GM21390 (cell line): ENCODE results near the gene HBE1.

Experiments used
- ATAC-seq: cut with Tn5 transposase; IDR thresholded peaks from one replicate; pipeline ENCODE4 v1.9.1; 2021; ENCODE audit not compliant: unreplicated experiment

Gene HBE1

DNA sequence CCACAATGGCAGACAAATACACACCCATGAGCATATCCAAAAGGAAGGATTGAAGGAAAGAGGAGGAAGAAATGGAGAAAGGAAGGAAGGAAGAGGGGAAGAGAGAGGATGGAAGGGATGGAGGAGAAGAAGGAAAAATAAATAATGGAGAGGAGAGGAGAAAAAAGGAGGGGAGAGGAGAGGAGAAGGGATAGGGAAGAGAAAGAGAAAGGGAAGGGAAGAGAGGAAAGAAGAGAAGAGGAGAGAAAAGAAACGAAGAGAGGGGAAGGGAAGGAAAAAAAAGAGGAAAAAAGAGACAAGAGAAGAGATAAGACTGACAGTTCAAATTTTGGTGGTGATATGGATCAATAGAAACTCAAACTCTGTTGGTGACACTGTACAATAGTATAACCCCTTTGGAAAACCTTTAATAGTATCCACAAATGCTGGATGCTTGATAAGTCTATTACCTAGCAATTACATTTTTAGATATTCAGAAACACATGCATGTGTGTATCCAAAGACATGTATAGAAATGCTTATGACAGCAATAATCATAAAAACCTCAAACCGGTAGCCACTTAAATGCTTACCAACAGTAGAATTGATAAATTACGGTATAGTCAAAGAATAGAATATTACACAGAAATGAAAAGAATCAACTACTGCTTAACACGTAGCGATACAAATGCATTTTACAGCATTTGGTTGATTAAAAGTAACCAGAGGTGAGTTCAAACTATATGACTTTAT is 34.2 kb downstream of the HBE1 start:
- ATAC-seq = no peak

DNA sequence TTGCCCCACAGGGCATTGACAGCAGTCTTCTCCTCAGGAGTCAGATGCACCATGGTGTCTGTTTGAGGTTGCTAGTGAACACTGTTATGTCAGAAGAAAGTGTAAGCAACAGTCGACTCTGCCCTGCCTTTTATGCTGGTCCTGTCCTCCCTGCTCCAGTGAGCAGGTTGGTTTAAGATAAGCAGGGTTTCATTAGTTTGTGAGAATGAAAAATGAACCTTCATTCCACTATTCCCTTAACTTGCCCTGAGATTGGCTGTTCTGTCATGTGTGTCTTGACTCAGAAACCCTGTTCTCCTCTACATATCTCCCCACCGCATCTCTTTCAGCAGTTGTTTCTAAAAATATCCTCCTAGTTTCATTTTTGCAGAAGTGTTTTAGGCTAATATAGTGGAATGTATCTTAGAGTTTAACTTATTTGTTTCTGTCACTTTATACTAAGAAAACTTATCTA is 35.3 kb downstream of the HBE1 start, which contains the start of gene HBD:
Gene HBD, minus strand, starts transcription at position 103 of the 454 bp plus-strand sequence. Its CDS starts 50 bp downstream, at position 53.
- ATAC-seq = peak; percentile 91

DNA sequence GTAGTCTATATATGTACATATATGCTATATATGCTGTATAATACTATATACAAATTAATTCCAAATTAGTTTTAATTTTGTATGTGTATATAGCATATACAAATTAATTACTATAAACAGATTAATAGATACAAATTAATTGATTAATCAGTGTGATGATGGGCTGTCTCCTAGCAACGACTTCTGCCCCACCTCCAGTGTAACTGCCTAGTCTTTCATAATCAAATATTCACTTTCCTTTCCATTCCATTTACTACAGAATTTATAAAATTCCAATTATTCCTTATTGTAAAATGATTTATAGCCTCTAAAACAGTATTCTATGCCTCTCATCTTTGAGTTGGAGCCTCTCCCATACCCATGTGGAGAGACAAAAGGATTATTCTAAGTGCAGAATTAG is 36.4 kb downstream of the HBE1 start:
- ATAC-seq = no peak

GRCh38 chr11:5232821-5233220 is 36.9 kb downstream of the HBE1 start:
- no peak for ATAC-seq

DNA sequence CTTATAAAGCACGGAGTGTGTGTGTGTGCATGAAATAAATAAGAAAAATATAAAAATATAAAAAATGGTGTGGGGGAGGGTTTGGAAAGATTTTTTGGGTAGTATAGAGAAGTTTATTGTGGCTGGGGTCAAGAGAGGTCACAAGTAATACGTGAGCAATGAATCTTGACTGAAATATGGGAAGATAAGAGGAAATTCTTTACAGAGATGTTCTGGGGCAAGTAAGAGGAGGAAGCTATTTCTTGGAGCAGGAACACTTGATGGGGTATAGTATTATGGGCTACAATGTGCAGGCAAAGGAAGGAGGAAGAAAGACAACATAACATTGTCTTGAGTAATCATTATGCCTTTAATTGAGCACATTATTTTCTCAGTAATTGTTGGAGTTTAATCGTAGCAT is 37.6 kb downstream of the HBE1 start:
- no peak for ATAC-seq

GRCh38 chr11:5231111-5231510 is 38.6 kb downstream of the HBE1 start:
- no peak for ATAC-seq

DNA sequence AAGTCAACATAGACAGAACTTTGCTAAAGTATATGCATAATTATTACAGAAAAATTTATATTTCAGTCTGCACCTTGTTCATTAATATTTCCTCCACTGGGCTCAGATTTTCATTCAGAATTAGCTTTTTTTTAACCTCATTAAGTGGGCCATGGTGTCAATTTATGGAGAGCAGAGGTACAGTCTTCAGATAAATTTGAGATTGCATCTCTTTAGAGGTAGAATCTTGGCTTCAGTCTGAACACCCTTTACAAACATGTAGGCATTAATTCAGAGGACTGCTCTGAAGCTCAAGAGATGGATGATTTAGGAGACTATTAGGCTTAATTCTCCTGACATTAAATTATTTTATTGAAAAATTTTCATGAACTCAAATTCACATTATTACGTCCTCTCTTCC is 39.5 kb downstream of the HBE1 start:
- no peak for ATAC-seq

GRCh38 chr11:5229796-5230195 is 39.9 kb downstream of the HBE1 start:
- no peak for ATAC-seq

GRCh38 chr11:5229356-5229755 is 40.4 kb downstream of the HBE1 start:
- ATAC-seq = peak; percentile 38

GRCh38 chr11:5228124-5228523 is 41.6 kb downstream of the HBE1 start:
- ATAC-seq = no peak

DNA sequence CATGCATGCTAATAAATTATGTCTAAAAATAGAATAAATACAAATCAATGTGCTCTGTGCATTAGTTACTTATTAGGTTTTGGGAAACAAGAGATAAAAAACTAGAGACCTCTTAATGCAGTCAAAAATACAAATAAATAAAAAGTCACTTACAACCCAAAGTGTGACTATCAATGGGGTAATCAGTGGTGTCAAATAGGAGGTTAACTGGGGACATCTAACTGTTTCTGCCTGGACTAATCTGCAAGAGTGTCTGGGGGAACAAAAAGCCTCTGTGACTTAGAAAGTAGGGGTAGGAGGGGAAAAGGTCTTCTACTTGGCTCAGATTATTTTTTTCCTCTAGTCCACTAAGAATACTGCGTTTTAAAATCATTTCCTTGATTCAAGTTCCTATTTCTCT is 42.1 kb downstream of the HBE1 start:
- ATAC-seq = no peak

DNA sequence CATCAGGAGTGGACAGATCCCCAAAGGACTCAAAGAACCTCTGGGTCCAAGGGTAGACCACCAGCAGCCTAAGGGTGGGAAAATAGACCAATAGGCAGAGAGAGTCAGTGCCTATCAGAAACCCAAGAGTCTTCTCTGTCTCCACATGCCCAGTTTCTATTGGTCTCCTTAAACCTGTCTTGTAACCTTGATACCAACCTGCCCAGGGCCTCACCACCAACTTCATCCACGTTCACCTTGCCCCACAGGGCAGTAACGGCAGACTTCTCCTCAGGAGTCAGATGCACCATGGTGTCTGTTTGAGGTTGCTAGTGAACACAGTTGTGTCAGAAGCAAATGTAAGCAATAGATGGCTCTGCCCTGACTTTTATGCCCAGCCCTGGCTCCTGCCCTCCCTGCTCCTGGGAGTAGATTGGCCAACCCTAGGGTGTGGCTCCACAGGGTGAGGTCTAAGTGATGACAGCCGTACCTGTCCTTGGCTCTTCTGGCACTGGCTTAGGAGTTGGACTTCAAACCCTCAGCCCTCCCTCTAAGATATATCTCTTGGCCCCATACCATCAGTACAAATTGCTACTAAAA is 42.9 kb downstream of the HBE1 start, which contains the start of gene HBB:
Gene HBB, minus strand, starts transcription at position 340 of the 579 bp plus-strand sequence. Its CDS starts 50 bp downstream, at position 290.
- no peak for ATAC-seq

- no peak for ATAC-seq
These were observed 44.3 kb downstream of the HBE1 start for GRCh38 chr11:5225480-5225871.

DNA sequence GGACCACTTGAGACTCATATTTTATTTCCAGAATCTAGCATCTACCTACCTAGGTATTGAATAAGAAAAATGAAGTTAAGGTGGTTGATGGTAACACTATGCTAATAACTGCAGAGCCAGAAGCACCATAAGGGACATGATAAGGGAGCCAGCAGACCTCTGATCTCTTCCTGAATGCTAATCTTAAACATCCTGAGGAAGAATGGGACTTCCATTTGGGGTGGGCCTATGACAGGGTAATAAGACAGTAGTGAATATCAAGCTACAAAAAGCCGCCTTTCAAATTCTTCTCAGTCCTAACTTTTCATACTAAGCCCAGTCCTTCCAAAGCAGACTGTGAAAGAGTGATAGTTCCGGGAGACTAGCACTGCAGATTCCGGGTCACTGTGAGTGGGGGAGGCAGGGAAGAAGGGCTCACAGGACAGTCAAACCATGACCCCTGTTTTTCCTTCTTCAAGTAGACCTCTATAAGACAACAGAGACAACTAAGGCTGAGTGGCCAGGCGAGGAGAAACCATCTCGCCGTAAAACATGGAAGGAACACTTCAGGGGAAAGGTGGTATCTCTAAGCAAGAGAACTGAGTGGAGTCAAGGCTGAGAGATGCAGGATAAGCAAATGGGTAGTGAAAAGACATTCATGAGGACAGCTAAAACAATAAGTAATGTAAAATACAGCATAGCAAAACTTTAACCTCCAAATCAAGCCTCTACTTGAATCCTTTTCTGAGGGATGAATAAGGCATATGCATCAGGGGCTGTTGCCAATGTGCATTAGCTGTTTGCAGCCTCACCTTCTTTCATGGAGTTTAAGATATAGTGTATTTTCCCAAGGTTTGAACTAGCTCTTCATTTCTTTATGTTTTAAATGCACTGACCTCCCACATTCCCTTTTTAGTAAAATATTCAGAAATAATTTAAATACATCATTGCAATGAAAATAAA is 44.9 kb downstream of the HBE1 start:
- no peak for ATAC-seq

DNA sequence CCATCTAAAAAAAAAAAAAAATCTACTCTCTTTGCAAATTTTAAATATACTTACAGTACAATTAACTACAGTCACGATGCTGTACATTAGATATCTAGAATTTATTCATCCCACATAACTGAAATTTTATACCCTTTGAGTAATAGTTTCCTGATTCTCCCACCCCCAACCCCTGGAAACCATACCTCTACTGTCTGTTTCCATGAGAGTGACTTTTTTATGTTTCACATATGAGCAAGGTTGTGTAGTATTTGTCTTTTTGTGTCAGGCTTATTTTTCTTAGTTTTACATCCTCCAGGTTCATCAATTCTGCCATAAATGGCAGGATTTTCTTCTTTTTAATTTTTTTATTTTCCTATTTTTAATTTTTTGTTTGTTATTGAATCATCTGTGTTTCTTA is 46.1 kb downstream of the HBE1 start:
- ATAC-seq = no peak

DNA sequence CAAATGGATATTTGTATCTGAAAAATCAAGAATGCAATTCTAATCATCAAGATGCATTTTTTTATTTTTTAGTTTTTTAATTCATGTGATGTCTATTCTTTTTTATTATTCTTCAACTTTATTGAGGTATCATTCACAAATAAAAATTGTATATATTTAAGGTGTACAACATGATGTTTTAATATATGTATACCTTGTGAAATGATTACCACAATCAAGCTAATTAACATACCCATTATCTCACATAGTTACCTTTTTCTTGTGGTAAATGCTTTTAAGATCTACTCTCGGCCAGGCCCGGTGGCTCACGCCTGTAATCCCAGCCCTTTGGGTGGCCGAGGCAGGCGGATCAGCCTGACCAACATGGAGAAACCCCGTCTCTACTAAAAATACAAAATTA is 46.6 kb downstream of the HBE1 start:
- no peak for ATAC-seq
